Skeletal muscle tissue (tissue), 4 donors: ENCODE data around the gene NUP88. TPM values are rescaled to one million over a fixed set of nuclear protein-coding genes. Genes with fewer than 3 reads are reported as not detected.

ENCODE experiments used
- H3K27ac ChIP-seq: one replicate; pipeline ENCODE4 v1.7.0; 2013; ENCODE audit warnings: mild to moderate bottlenecking, low read depth, low read length, inconsistent platforms
- H3K27me3 ChIP-seq, 3 donors: one replicate each; pipeline ENCODE4 v1.7.0; 2013; ENCODE audit warnings: low read length in 3 of 3; ENCODE audit not compliant: control insufficient read depth in 3 of 3, insufficient read depth in 3 of 3
- H3K36me3 ChIP-seq, 3 donors: one replicate each; pipeline ENCODE4 v1.7.0; 2013; ENCODE audit warnings: low read length in 3 of 3; ENCODE audit not compliant: control insufficient read depth in 3 of 3, insufficient read depth in 3 of 3
- H3K4me1 ChIP-seq, 3 donors: one replicate each; pipeline ENCODE4 v1.7.0; 2013; ENCODE audit warnings: low read length in 3 of 3, mild to moderate bottlenecking in 3 of 3; ENCODE audit not compliant: control insufficient read depth in 3 of 3, insufficient read depth in 3 of 3
- H3K4me3 ChIP-seq, 3 donors: one replicate each; pipeline ENCODE4 v1.7.0; 2013; ENCODE audit warnings: low read length in 3 of 3
- H3K9ac ChIP-seq, 3 donors: one replicate each; pipeline ENCODE4 v1.7.0; 2013; ENCODE audit warnings: low read length in 3 of 3, mild to moderate bottlenecking in 3 of 3, moderate library complexity in 2 of 3, low read depth in 1 of 3
- H3K9me3 ChIP-seq, 3 donors: one replicate each; pipeline ENCODE4 v1.7.0; 2013; ENCODE audit warnings: low read length in 3 of 3; ENCODE audit not compliant: control insufficient read depth in 3 of 3
- total RNA-seq: library from RNA; depleted of rRNA; stranded (reverse); fragments of >200 nt; gene quantifications from one replicate; pipeline ENCODE4 v1.2.3, GENCODE V29; 2014
- donor health status: Osteomylitis.

NUP88 gene
- total RNA-seq, 1 donor from 2014 or later = 46.4 TPM

DNA sequence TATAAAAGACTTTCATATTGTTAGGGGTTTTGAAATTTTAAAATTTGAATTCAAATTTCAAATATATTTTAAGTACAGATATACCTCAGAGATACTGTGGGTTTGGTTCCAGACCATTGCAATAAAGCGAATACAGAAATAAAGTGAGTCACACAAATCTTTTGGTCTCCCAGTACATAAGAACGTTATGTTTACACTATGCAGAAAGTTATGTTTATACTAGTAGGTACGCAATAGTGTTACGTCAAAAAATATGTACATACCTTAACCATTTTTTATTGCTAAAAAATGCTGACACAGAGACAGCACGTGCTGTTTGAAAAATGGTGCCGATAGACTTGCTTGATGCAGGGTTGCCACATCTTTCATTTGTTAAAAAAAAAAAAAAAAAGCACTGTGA lies 19.7 kb downstream of the NUP88 start:
- Histone ChIP-seq H3K4me1 (no peaks in the 10 kb centered on the region), H3K27me3 (no peaks in the 10 kb centered on the region), H3K9me3 (no peaks in the 10 kb centered on the region), H3K9ac (no peak overlapping the region), H3K36me3 (peaks cover 18 to 52% (median 48%) of the 10 kb centered on the region in 3 donors), H3K4me3 (no peak overlapping the region), H3K27ac (no peak overlapping the region)

- no peaks in the 10 kb centered on the region for H3K9me3 ChIP-seq
- H3K27me3 ChIP-seq = no peaks in the 10 kb centered on the region
- H3K36me3 ChIP-seq = peaks cover 26 to 52% (median 52%) of the 10 kb centered on the region in 3 donors
- H3K4me3 ChIP-seq = no peak overlapping the region
- no peak overlapping the region for H3K27ac ChIP-seq
- H3K9ac ChIP-seq = no peak overlapping the region
- H3K4me1 ChIP-seq = no peaks in the 10 kb centered on the region
These were observed 22.9 kb downstream of the NUP88 start for GRCh38 chr17:5396612-5397011.

DNA sequence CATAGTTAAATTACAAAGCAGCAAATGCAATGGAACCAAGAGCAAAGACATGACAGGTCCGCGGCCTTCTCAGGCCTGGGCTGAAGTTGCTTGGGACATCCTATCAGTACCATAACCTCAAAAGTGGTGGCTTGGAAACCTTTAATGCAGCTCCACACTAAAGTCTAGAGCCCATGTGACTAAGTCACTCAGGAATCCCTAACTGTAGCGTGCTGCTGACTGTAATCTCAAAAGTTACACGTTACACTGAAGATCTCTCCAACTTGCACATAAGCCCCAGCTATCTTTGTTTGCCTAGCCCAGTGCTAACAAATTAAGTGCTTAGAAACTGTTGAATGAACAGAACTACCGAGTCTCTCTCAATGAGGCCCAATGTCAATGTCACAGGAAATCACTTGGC lies 27.8 kb downstream of the NUP88 start:
- no peak overlapping the region for H3K9ac ChIP-seq
- H3K36me3 ChIP-seq = peaks cover 25 to 77% (median 65%) of the 10 kb centered on the region in 3 donors
- no peaks in the 10 kb centered on the region for H3K27me3 ChIP-seq
- no peak overlapping the region for H3K27ac ChIP-seq
- no peak overlapping the region for H3K4me3 ChIP-seq
- no peaks in the 10 kb centered on the region for H3K4me1 ChIP-seq
- no peaks in the 10 kb centered on the region for H3K9me3 ChIP-seq

DNA sequence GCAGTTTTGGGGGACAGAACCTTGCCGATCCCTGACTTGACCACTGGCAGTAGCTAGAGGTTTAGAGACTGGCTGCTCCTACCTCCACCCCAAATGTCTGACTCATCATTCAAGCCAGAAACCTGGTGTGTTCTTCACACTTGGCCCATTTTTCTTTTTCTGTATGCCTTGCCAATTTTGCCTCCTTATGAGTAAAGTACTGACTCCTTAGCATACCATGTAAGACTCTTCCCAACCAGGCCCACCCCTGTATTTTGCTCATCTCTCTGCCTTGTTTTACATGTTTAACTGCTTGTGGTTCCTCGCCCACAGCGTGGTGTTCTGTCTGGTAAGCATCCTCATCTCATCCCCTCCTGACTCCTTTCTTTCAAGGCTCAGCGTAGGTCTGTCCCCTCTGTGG lies 37.9 kb downstream of the NUP88 start:
- Histone ChIP-seq H3K4me3 (no peak overlapping the region), H3K27ac (no peak overlapping the region), H3K4me1 (no peaks in the 10 kb centered on the region), H3K9ac (no peak overlapping the region), H3K9me3 (no peaks in the 10 kb centered on the region), H3K36me3 (peaks cover 53 to 90% (median 82%) of the 10 kb centered on the region in 3 donors), H3K27me3 (no peaks in the 10 kb centered on the region)

DNA sequence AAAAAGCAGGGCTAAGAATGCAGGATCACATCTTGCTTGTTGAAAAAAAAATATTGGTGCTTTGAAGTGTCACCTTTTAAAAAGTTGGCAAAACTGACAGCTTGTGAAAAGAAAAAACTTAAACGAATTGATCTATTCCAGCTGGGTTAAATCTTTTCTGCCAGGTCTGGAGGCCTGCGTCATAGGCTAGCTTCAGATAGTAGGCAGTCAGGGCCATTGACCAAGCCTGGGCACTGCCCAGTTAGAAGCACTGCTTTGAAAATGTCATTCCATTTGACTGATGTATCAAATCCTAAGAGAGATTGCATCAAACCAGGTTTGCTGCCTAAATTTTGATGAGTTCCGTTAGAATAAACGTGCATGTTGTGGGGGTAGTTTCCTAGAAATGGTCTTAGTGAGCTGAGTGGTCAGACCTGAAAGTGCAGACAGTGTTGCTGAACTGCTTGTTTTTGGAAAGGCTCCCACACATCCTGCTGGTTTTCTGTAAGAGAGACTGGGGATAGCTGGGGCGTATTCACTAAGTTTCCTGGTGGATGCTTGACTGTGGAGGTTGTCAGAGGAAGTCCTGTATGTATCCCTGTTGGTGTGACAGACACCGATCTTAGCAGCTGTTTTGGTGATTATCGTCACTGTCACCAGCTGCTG lies 38.8 kb downstream of the NUP88 start:
- Histone ChIP-seq H3K9me3 (no peaks in the 10 kb centered on the region), H3K36me3 (peaks cover 57 to 87% (median 78%) of the 10 kb centered on the region in 3 donors), H3K9ac (no peak overlapping the region), H3K27me3 (no peaks in the 10 kb centered on the region), H3K4me1 (no peaks in the 10 kb centered on the region), H3K4me3 (no peak overlapping the region), H3K27ac (no peak overlapping the region)

GRCh38 chr17:5379351-5380107 lies 39.9 kb downstream of the NUP88 start:
- no peak overlapping the region for H3K27ac ChIP-seq
- no peak overlapping the region for H3K9ac ChIP-seq
- H3K36me3 ChIP-seq = peaks cover 56 to 83% (median 75%) of the 10 kb centered on the region in 3 donors
- no peaks in the 10 kb centered on the region for H3K27me3 ChIP-seq
- H3K4me3 ChIP-seq = no peak overlapping the region
- no peaks in the 10 kb centered on the region for H3K9me3 ChIP-seq
- peaks cover 0 to 2% (median 0%) of the 10 kb centered on the region in 3 donors for H3K4me1 ChIP-seq

GRCh38 chr17:5378566-5379207 lies 40.8 kb downstream of the NUP88 start:
- Histone ChIP-seq H3K27ac (no peak overlapping the region), H3K9me3 (no peaks in the 10 kb centered on the region), H3K9ac (no peak overlapping the region), H3K36me3 (peaks cover 56 to 82% (median 70%) of the 10 kb centered on the region in 3 donors), H3K4me3 (no peak overlapping the region), H3K4me1 (peaks cover 0 to 2% (median under 1%) of the 10 kb centered on the region in 3 donors), H3K27me3 (no peaks in the 10 kb centered on the region)

- no peaks in the 10 kb centered on the region for H3K27me3 ChIP-seq
- H3K27ac ChIP-seq = peak overlapping the region; percentile 42
- peaks cover 0 to 7% (median 2%) of the 10 kb centered on the region in 3 donors for H3K4me1 ChIP-seq
- H3K9me3 ChIP-seq = no peaks in the 10 kb centered on the region
- no peak overlapping the region for H3K4me3 ChIP-seq
- H3K9ac ChIP-seq = no peak overlapping the region
- H3K36me3 ChIP-seq = peaks cover 34 to 57% (median 46%) of the 10 kb centered on the region in 3 donors
These were observed 46.4 kb downstream of the NUP88 start for GRCh38 chr17:5373112-5373511.

DNA sequence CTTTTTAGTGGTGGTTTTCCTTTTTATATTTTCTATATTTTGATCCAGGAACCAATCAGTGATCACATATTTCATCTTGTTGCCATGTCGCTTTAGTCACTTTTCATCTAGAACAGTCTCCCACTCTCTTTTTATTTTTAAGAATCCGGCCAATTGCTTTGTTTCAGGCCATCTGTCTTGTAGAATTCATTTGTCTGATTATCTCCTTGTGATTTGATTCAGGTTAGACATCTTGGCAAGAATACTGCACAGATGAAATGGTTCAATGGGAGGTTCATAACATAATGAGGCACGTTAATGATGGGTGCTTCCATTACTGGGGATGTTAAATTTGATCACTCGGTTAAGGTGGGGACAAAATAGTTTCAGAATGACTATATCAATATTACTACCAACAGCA lies 49.1 kb downstream of the NUP88 start:
- H3K9ac ChIP-seq = no peak overlapping the region
- no peaks in the 10 kb centered on the region for H3K27me3 ChIP-seq
- H3K36me3 ChIP-seq = peaks cover 27 to 40% (median 39%) of the 10 kb centered on the region in 3 donors
- H3K9me3 ChIP-seq = no peaks in the 10 kb centered on the region
- H3K4me3 ChIP-seq = no peak overlapping the region
- H3K27ac ChIP-seq = no peak overlapping the region
- peaks cover 0 to 7% (median 2%) of the 10 kb centered on the region in 3 donors for H3K4me1 ChIP-seq

- no peak overlapping the region for H3K4me3 ChIP-seq
- H3K27ac ChIP-seq = no peak overlapping the region
- H3K36me3 ChIP-seq = peaks cover 26 to 40% (median 34%) of the 10 kb centered on the region in 3 donors
- no peaks in the 10 kb centered on the region for H3K4me1 ChIP-seq
- H3K9me3 ChIP-seq = no peaks in the 10 kb centered on the region
- no peak overlapping the region for H3K9ac ChIP-seq
- no peaks in the 10 kb centered on the region for H3K27me3 ChIP-seq
These were observed 53.6 kb downstream of the NUP88 start for GRCh38 chr17:5365831-5366230.
